ENCODE measurements around the gene SNRNP27.

DNA sequence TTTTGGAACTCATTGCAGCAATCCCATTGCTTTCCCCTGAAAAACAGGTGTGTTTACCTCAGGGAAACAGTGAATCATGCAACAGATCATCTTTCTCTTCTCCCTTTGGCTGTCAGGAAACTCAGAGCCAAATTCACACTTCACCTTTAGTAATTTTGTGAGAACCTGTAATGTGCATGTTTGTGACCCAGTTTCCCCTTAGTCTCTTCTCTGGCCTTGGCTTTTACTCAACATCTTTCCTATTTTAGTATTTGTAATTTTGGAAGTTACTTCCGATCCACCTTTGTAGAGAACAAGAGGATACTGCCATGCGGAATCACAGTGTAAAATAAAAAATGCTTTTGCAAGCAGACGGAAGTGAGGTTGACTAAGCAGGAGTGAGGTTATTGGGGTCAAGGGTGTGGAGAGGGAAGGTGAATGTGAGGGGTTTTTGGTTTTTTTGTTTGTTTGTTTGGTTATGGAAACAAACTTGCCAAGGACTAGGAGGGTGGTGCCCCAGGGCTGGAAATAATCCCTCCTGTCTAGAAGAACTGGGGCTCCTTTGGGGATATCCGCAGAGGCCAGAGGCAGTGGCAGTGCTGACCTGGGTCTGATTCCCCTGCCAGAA is 53.7 kb downstream of the SNRNP27 start:
- TF ChIP-seq, protein P1, sequence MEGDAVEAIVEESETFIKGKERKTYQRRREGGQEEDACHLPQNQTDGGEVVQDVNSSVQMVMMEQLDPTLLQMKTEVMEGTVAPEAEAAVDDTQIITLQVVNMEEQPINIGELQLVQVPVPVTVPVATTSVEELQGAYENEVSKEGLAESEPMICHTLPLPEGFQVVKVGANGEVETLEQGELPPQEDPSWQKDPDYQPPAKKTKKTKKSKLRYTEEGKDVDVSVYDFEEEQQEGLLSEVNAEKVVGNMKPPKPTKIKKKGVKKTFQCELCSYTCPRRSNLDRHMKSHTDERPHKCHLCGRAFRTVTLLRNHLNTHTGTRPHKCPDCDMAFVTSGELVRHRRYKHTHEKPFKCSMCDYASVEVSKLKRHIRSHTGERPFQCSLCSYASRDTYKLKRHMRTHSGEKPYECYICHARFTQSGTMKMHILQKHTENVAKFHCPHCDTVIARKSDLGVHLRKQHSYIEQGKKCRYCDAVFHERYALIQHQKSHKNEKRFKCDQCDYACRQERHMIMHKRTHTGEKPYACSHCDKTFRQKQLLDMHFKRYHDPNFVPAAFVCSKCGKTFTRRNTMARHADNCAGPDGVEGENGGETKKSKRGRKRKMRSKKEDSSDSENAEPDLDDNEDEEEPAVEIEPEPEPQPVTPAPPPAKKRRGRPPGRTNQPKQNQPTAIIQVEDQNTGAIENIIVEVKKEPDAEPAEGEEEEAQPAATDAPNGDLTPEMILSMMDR (IDR thresholded peaks at IDR 0.05 in 4 of 5, conservative IDR thresholded peaks at IDR 0.05 in 1 of 5) = no peak
- no peak for TF ChIP-seq POLR2A (IDR thresholded peaks at IDR 0.05)

All from gastrocnemius medialis (tissue), 4 donors.